HepG2 (cell line): ENCODE measurements around the gene GPBP1. TPM values are rescaled to one million over a fixed set of nuclear protein-coding genes. Genes with fewer than 3 reads are reported as not detected.

ENCODE experiments used
- ATAC-seq: fragments of 200-7000 bp; cut with Tn5 transposase; 3 replicates; pipeline ENCODE4 v1.9.1; 2020; ENCODE audit warnings: mild to moderate bottlenecking, moderate library complexity
- BruUV-seq: library from RNA; stranded (reverse); fragments of 400-500 nt; replicated peaks from 2 replicates; lab custom pipeline; 2021; lab: Mats Ljungman, UMichigan
- CTCF ChIA-PET: fragments of 300-600 bp; formaldehyde crosslinking; extraction: SDS; loops from one replicate; lab custom pipeline; 2021; ENCODE audit warnings: low total read pairs, inconsistent platforms, low intra/inter-chr PET ratio; lab: Yijun Ruan, JAX
- POLR2A ChIA-PET: fragments of 350-600 bp; sonication (Branson Sonifier 250); formaldehyde crosslinking; loops from one replicate; lab custom pipeline; 2020; ENCODE audit warnings: antibody characterized with exemption, inconsistent platforms; lab: Yijun Ruan, JAX
- DNase-seq: peaks from one replicate; pipeline ENCODE4 v3.0.0-alpha.2; 2015; ENCODE audit warnings: low spot score
- FAIRE-seq: peaks from 3 replicates; lab custom pipeline; 2011; peaks lifted over from hg19 to GRCh38; lab: Jason Lieb, UNC
- H2AFZ ChIP-seq: one replicate; pipeline ENCODE4 v1.6.1; 2011; ENCODE audit warnings: low read length, inconsistent platforms
- H3K27ac ChIP-seq: fragments of 300-600 bp; 3 replicates; pipeline ENCODE4 v1.8.0; 2011; ENCODE audit warnings: mixed run types, mild to moderate bottlenecking, mixed read lengths, low read length, inconsistent platforms; ENCODE audit not compliant: insufficient read depth; ENCODE audit errors: extremely low read length
- H3K27me3 ChIP-seq, 2 experiments: fragments of 200-600 bp in 1 of 2; 2 replicates in 1 of 2; 3 replicates in 1 of 2; pipeline versions ENCODE4 v1.6.0 to v1.8.0; 2011; ENCODE audit warnings: low read length in 2 of 2, mild to moderate bottlenecking in 2 of 2, moderate library complexity in 2 of 2, inconsistent platforms in 1 of 2; ENCODE audit not compliant: insufficient read depth in 2 of 2, control insufficient read depth in 1 of 2
- H3K36me3 ChIP-seq, 2 experiments: fragments of 200-600 bp in 1 of 2; replicated peaks in 1 of 2; 2 replicates in 1 of 2; 3 replicates in 1 of 2; pipeline versions ENCODE4 v1.5.1 to v1.8.0; 2011; ENCODE audit warnings: low read length in 2 of 2, inconsistent platforms in 1 of 2; ENCODE audit not compliant: insufficient read depth in 2 of 2, control insufficient read depth in 1 of 2
- H3K4me1 ChIP-seq: 2 replicates; pipeline ENCODE4 v1.5.1; 2012; ENCODE audit warnings: low read length, inconsistent platforms; ENCODE audit not compliant: insufficient read depth
- H3K4me2 ChIP-seq: 2 replicates; pipeline ENCODE4 v1.6.0; 2011; ENCODE audit warnings: low read depth, low read length, inconsistent platforms
- H3K4me3 ChIP-seq, 3 experiments: fragments of 200-600 bp in 1 of 3; sonication (generic), shearing (Covaris generic) in 1 of 3; replicated peaks in 1 of 3; 2 replicates each; pipeline ENCODE4 v1.5.1; 2011 to 2016; ENCODE audit warnings: low read length in 3 of 3, inconsistent platforms in 2 of 3, low read depth in 2 of 3, mild to moderate bottlenecking in 2 of 3, control low read depth in 1 of 3, mixed read lengths in 1 of 3; ENCODE audit not compliant: insufficient read depth in 1 of 3
- H3K79me2 ChIP-seq: one replicate; pipeline ENCODE4 v1.6.1; 2011; ENCODE audit warnings: low read length, inconsistent platforms; ENCODE audit not compliant: insufficient read depth
- H3K9ac ChIP-seq: 2 replicates; pipeline ENCODE4 v1.6.0; 2011; ENCODE audit warnings: mild to moderate bottlenecking, low read depth, low read length, inconsistent platforms; ENCODE audit not compliant: insufficient read depth
- H3K9me3 ChIP-seq: 2 replicates; pipeline ENCODE4 v1.5.1; 2012; ENCODE audit warnings: mild to moderate bottlenecking, low read length
- H4K20me1 ChIP-seq: 2 replicates; pipeline ENCODE4 v1.6.0; 2011; ENCODE audit warnings: inconsistent platforms, mild to moderate bottlenecking, low read length, moderate library complexity; ENCODE audit not compliant: insufficient read depth
- EHMT2 ChIP-seq: fragments of 200-600 bp; sonication (generic); IDR thresholded peaks from 2 replicates; pipeline ENCODE4 v1.7.0; 2017; ENCODE audit warnings: antibody characterized with exemption, low read depth, low read length, borderline replicate concordance
- EP300 ChIP-seq, 3 experiments: sonication (generic) in 1 of 3; formaldehyde crosslinking in 1 of 3; IDR thresholded peaks; 2 replicates each; pipeline versions ENCODE4 v1.5.1 to v1.6.1; 2011 to 2020; ENCODE audit warnings: low read depth in 2 of 3, low read length in 2 of 3, borderline replicate concordance in 1 of 3, improper control_type of control experiment in 1 of 3, mild to moderate bottlenecking in 1 of 3, missing genetic modification reagents in 1 of 3, moderate library complexity in 1 of 3
- HNF1B ChIP-seq: sonication (generic); formaldehyde crosslinking; IDR thresholded peaks from 2 replicates; pipeline ENCODE4 v1.5.1; 2020; ENCODE audit warnings: mild to moderate bottlenecking, moderate library complexity, missing genetic modification reagents
- MNT ChIP-seq: fragments of 450-650 bp; IDR thresholded peaks from 2 replicates; pipeline ENCODE4 v1.6.1; 2016
- MXI1 ChIP-seq: IDR thresholded peaks from 3 replicates; pipeline ENCODE4 v1.6.1; 2012; ENCODE audit warnings: low read depth, low read length, inconsistent platforms, borderline replicate concordance
- SAP130 ChIP-seq: IDR thresholded peaks from 2 replicates; pipeline ENCODE4 v1.6.1; 2016; ENCODE audit warnings: low read depth
- ZNF557 ChIP-seq: sonication (generic); formaldehyde crosslinking; IDR thresholded peaks from 2 replicates; pipeline ENCODE4 v1.4.0; 2020; ENCODE audit warnings: missing genetic modification reagents
- WGBS: methylation state at CpG from one replicate; pipeline ENCODE4 v1.1.6; 2017; ENCODE audit warnings: low lambda C conversion rate; 5-methylcytosine and 5-hydroxymethylcytosine counted together
- in situ Hi-C: cut with HindIII; loops from 2 replicates; pipeline ENCODE4 v1.10.0; 2017; ENCODE audit warnings: low pct_unique_long_range_greater_than_20kb; ENCODE audit not compliant: extremely low pct_ligation_motif_present
- intact Hi-C: fragments of 100-400 bp; cut with micrococcal nuclease; formaldehyde crosslinking; loops from one replicate; pipeline ENCODE4 v1.10.0; 2022; ENCODE audit not compliant: unreplicated experiment
- polyA plus RNA-seq, 8 experiments: library from polyadenylated mRNA; depleted of rRNA in 3 of 8; stranded (reverse) in 7 of 8; unstranded in 1 of 8; fragments of >200 nt; fragmentation: Illumina TruSeq in 4 of 8; extraction: Trizol in 4 of 8; gene quantifications; 2 replicates each; pipeline versions ENCODE4 v1.2.1 to v1.2.3, GENCODE V29; 2011 to 2016; ENCODE audit warnings: low read depth in 4 of 8, missing spikeins in 1 of 8, mixed read lengths in 1 of 8; ENCODE audit not compliant: insufficient read depth in 1 of 8
- total RNA-seq, 5 experiments: library from RNA; depleted of rRNA; stranded (reverse); fragments of >200 nt; fragmentation: Illumina TruSeq; extraction: Trizol; gene quantifications; 2 replicates each; pipeline ENCODE4 v1.2.3, GENCODE V29; 2016; ENCODE audit warnings: low read depth in 1 of 5

GPBP1 gene
- total and polyA plus RNA-seq, 2 of the 13 experiments (the other 11 are each of a cell fraction or from before 2014, with no cell fraction given), result 27.1 to 72.2 TPM

- Histone ChIP-seq H3K4me1 (peaks cover 38% of the 10 kb centered on the region), H4K20me1 (peaks cover 62% of the 10 kb centered on the region), H3K4me3 (peak overlapping the region; percentile 90 to 94 (median 94); a peak in 5 of 6 replicates), H3K27ac (peak overlapping the region; percentile 31), H2AFZ (no peak overlapping the region), H3K36me3 (peaks cover 0 to 8% of the 10 kb centered on the region in 2 experiments; a peak in 1 of 5 replicates), H3K27me3 (no peaks in the 10 kb centered on the region; a peak in 1 of 5 replicates), H3K79me2 (peaks cover 75% of the 10 kb centered on the region), H3K4me2 (peak overlapping the region; percentile 83), H3K9ac (peak overlapping the region; percentile 97), H3K9me3 (no peaks in the 10 kb centered on the region)
- intact Hi-C loops, result loop anchor here (10.0 kb wide), 1 partner anchor 518 kb away; no protein-coding TSS in a partner anchor
- ChIA-PET POLR2A (no interaction called here), CTCF (no interaction called here)
- in situ Hi-C loops, result no loop called here
- WGBS, result 6% methylated on average over 7 of the region's 7 CpGs
- ATAC-seq (no peak), FAIRE-seq (no peak), DNase-seq (no peak)
- no TSS peak for BruUV-seq
- TF ChIP-seq MNT (peak; percentile 31; the same call in 1 of the 2 replicates), HNF1B (CRISPR knock-in tag) (no peak), EP300 (IDR thresholded peaks at IDR 0.05; ENCODE audit: low read depth in 2 of 2, low read length in 2 of 2) (no peak), EP300 (CRISPR knock-in tag; IDR thresholded peaks at IDR 0.05; ENCODE audit: borderline replicate concordance) (no peak), ZNF557 (no peak), MXI1 (peak; percentile 38; the same call in 1 of the 3 replicates), SAP130 (peak; percentile 69), EHMT2 (no peak)
Observed at GRCh38 chr5:57176350-57176857, 2.5 kb downstream of the GPBP1 start.
